Upper lobe of right lung (tissue), 1 donor: ENCODE results near the gene P4HTM. TPM values are rescaled to one million over a fixed set of nuclear protein-coding genes. Genes with fewer than 3 reads are reported as not detected.

Experiments
- ATAC-seq: fragments of 200-7000 bp; cut with Tn5 transposase; one replicate; pipeline ENCODE4 v1.9.1; 2020; ENCODE audit warnings: mild to moderate bottlenecking, moderate library complexity
- DNase-seq: peaks from one replicate; pipeline ENCODE4 v3.0.0-alpha.2; 2020
- H3K27ac ChIP-seq: fragments of 200-600 bp; one replicate; pipeline ENCODE4 v1.8.0; 2022
- H3K27me3 ChIP-seq: fragments of 200-600 bp; one replicate; pipeline ENCODE4 v1.8.0; 2022; ENCODE audit warnings: mild to moderate bottlenecking
- H3K36me3 ChIP-seq: fragments of 200-600 bp; one replicate; pipeline ENCODE4 v1.8.0; 2022
- H3K4me1 ChIP-seq: fragments of 200-600 bp; one replicate; pipeline ENCODE4 v1.8.0; 2022
- H3K4me3 ChIP-seq: fragments of 200-600 bp; one replicate; pipeline ENCODE4 v1.8.0; 2022; ENCODE audit warnings: mild to moderate bottlenecking
- H3K9me3 ChIP-seq: fragments of 200-600 bp; one replicate; pipeline ENCODE4 v1.8.0; 2022
- intact Hi-C: fragments of 100-400 bp; cut with DNase I; formaldehyde crosslinking; loops from one replicate; pipeline ENCODE4 v1.11.0; 2022
- total RNA-seq: library from RNA; stranded (reverse); fragmentation: NEBNext Ultra II Directional; extraction: Animal tissue kit (Norgen Biotek cat#: 25700); gene quantifications from one replicate; pipeline ENCODE4 v1.2.1, GENCODE V29; 2021
- TF ChIP-seq, protein P1 (sequence below): fragments of 200-600 bp; IDR thresholded peaks from one replicate; pipeline ENCODE4 v1.8.0; 2022; ENCODE audit warnings: antibody characterized with exemption
- donor health status: DM: no; HTN: yes; CAD: no; lungs with severe emphysema.

Gene P4HTM
- total RNA-seq, 1 donor from 2014 or later = 38.0 TPM

DNA sequence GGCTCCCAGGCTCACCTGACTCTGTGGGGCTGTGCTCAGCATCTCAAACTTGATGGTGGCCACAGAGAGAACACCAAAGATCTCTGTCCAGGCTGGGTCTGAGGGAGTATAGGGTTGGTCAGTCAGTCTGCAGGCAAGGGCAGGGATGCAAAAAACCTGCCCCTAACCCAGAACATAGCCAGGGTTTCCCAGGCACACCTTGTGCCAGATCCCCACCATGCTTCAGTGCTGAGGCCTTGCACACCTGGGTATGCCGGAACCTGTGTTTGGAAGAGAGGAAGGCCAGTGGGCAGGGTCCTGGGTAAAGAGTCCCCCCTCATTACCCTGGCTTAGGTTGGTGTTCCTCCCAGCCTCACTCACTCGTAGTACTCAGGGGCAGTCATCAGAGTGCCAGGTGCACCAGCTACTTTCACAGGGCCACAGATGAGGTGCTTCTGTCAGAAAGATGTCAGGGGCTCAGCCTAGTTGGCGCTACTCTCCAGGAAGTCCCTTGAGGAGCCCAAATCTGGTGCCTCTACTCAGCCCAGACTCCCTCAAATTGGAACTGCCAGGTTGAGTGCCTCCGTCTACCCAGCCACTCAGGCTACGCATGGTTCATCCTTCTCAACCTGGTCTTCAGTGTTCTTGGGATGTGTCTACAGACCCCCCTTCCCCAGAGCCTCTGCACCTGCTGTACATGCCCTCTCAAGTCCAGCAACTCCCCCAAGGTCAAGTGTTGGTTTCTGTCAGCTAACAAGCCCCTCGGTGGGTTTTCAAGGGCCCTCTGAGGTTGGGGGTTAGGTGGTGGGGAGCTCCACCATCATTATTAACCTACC, 26.6 kb downstream of the P4HTM start:
- no peak overlapping the region for H3K4me3 ChIP-seq
- intact Hi-C loops = no loop called here
- no peak for DNase-seq
- ATAC-seq = no peak
- peaks cover 24% of the 10 kb centered on the region for H3K4me1 ChIP-seq
- H3K27me3 ChIP-seq = no peaks in the 10 kb centered on the region
- H3K9me3 ChIP-seq = no peaks in the 10 kb centered on the region
- TF ChIP-seq, protein P1, sequence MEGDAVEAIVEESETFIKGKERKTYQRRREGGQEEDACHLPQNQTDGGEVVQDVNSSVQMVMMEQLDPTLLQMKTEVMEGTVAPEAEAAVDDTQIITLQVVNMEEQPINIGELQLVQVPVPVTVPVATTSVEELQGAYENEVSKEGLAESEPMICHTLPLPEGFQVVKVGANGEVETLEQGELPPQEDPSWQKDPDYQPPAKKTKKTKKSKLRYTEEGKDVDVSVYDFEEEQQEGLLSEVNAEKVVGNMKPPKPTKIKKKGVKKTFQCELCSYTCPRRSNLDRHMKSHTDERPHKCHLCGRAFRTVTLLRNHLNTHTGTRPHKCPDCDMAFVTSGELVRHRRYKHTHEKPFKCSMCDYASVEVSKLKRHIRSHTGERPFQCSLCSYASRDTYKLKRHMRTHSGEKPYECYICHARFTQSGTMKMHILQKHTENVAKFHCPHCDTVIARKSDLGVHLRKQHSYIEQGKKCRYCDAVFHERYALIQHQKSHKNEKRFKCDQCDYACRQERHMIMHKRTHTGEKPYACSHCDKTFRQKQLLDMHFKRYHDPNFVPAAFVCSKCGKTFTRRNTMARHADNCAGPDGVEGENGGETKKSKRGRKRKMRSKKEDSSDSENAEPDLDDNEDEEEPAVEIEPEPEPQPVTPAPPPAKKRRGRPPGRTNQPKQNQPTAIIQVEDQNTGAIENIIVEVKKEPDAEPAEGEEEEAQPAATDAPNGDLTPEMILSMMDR = no peak
- H3K36me3 ChIP-seq = peaks cover 30% of the 10 kb centered on the region
- no peak overlapping the region for H3K27ac ChIP-seq

DNA sequence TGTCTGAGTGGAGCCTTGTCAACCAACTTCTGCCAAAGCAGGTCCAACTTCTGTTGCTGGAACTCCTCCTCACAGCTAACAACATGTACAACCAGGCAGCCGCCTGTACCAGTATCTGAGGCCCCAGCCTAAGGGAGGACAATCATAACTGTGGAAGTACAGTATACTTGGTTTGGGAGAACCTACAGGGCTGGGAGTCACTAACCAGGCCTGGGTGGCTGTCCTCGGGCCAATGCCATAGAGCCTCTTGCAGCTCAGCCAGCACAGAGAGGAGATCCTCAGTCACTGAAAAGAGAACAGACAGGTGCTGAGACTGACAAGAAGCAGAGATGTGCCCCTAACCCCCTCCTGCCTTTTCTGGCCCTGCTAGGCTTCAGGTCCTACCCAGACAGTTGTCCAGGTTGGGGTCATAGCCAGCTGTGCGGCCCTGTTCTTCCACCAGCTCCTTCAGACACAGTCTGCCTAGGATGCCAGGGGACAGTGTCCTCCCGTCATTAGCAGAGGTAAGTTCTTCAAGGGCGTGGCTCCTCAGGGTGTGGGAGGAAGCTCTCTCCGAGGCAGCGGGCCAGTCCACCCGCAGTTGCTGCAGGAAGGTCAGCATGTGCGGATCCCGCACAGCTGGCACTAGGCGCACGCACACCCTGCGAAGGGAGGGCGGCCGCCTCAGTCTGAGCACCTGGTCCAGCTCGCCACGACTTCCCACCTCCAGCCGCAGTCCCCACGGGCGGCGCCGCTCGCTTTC, 27.4 kb downstream of the P4HTM start:
- Histone ChIP-seq H3K4me1 (peaks cover 24% of the 10 kb centered on the region), H3K9me3 (no peaks in the 10 kb centered on the region), H3K36me3 (peaks cover 30% of the 10 kb centered on the region), H3K27ac (peak overlapping the region; percentile 80), H3K4me3 (peak overlapping the region; percentile 67), H3K27me3 (no peaks in the 10 kb centered on the region)
- ATAC-seq = no peak
- DNase-seq = no peak
- intact Hi-C loops = no loop called here
- TF ChIP-seq, protein P1 = no peak

DNA sequence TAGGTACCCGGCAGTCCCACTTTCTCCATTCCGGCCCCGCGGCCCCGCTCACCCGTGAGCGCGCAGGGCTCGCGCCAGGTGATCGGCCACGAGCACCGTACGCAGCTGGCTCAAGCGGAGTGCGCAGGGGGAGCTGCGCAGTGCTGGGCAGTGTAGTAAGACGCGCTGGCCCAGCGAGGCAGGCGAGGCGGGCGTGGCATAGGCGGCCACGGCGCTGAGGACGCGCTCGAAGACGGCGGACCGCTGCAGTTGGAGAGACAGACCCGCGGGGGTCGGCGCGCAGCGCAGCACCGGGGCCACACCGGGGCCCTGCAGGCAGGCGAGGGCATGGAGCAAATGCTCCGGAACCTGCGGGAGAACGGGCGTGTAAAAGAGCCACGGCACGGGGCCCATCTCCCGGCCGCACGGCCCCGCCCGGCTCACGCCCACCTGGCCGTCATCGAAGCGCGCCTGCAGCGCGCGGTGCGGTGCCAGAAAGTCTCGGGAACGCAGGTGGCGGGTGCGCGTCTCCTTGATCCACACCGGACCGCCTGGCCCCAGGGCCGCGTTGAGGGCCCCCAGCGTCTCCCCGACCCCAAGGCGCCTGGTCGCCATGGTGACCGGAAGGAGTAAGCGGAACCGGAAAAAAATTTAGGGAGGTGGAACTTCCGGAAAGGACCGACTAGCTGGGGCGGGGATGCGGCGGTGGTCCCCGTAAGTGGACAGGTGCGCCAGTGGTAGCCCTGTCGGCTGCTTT, 28.1 kb downstream of the P4HTM start, which contains the start of gene DALRD3:
TSS of gene DALRD3 (minus strand) at position 610 of the 736 bp plus-strand sequence. CDS start at position 594, 16 bp downstream.
- H3K4me3 ChIP-seq = peak within 1 kb of the TSS; percentile 67
- H3K27me3 ChIP-seq = no peaks in the 10 kb centered on the region
- peak within 1 kb of the TSS; percentile 80 for H3K27ac ChIP-seq
- TF ChIP-seq, protein P1 = no peak
- DNase-seq (peak; percentile 85), ATAC-seq (peak; percentile 28)
- intact Hi-C loops = no loop called here
- H3K4me1 ChIP-seq = peaks cover 30% of the 10 kb centered on the region
- H3K9me3 ChIP-seq = no peaks in the 10 kb centered on the region
- peaks cover 27% of the 10 kb centered on the region for H3K36me3 ChIP-seq

DNA sequence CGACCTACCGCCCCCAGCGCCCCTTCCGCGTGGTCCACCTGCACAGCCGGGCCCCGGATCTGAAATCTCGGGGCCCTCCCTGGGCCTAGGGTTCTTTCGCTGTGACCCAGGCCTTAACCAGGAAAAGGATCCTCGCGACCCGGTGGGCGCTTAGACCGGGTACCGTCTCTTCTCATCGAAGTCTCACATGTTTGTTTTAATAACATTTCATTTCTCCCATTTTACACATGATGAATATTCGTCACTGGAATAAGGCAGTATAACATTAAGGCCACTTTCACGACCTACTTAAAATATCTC, 28.6 kb downstream of the P4HTM start:
- H3K36me3 ChIP-seq = peaks cover 32% of the 10 kb centered on the region
- peaks cover 33% of the 10 kb centered on the region for H3K4me1 ChIP-seq
- H3K9me3 ChIP-seq = no peaks in the 10 kb centered on the region
- intact Hi-C loops = no loop called here
- TF ChIP-seq, protein P1 = no peak
- no peaks in the 10 kb centered on the region for H3K27me3 ChIP-seq
- peak overlapping the region; percentile 67 for H3K4me3 ChIP-seq
- DNase-seq = no peak
- H3K27ac ChIP-seq = peak overlapping the region; percentile 80
- ATAC-seq = no peak

DNA sequence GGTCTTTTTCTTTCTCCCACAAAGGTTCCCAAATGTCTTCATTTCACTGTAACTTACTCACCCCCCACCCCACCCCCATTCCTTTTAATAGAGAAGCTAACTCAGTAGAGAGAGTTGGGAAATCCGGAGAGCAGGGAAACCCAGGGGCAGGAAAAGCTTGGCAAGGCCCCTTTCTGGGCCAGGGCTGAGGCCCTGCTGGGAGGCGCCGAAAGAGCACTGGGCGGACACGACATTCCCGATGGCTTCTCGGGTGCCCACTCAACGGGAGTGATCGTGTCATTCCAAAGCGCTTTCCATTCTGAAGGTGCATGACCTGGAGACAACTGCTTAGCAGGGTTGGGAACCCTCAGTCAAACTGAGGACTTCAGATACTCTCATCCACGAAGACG, 29.9 kb downstream of the P4HTM start:
- H3K4me3 ChIP-seq = peak overlapping the region; percentile 96
- DNase-seq (no peak), ATAC-seq (no peak)
- H3K27ac ChIP-seq = peak overlapping the region; percentile 97
- no peaks in the 10 kb centered on the region for H3K9me3 ChIP-seq
- TF ChIP-seq, protein P1 = no peak
- no peaks in the 10 kb centered on the region for H3K27me3 ChIP-seq
- H3K4me1 ChIP-seq = peaks cover 33% of the 10 kb centered on the region
- H3K36me3 ChIP-seq = peaks cover 34% of the 10 kb centered on the region
- intact Hi-C loops = no loop called here
